ENCODE data around the gene ZBED3. TPM values are rescaled to one million over a fixed set of nuclear protein-coding genes. Genes with fewer than 3 reads are reported as not detected.

Gene ZBED3
- total RNA-seq, 1 experiment from 2014 or later = 7.8 TPM

- Histone ChIP-seq H3K18ac (ENCODE audit: insufficient read length, low read depth, low read length) (no peak overlapping the region), H3K9ac (ENCODE audit: extremely low read depth, insufficient read length, low read length) (no peak overlapping the region), H2BK120ac (ENCODE audit: low read depth, low read length, poor library complexity, severe bottlenecking) (no peak overlapping the region), H3K14ac (ENCODE audit: insufficient read depth, low read length) (no peak overlapping the region), H3K79me1 (ENCODE audit: insufficient read depth, low read depth, low read length, poor library complexity, severe bottlenecking) (no peaks in the 10 kb centered on the region), H2BK20ac (ENCODE audit: low read depth, low read length, poor library complexity, severe bottlenecking) (no peak overlapping the region), H3T11ph (ENCODE audit: low read length) (no peak overlapping the region), H3K79me2 (ENCODE audit: insufficient read depth, low read length) (no peaks in the 10 kb centered on the region), H3K4ac (ENCODE audit: low read depth, low read length) (no peak overlapping the region), H3K9me3 (ENCODE audit: control insufficient read depth, low read depth, low read length) (peaks cover 14% of the 10 kb centered on the region), H2BK5ac (ENCODE audit: insufficient read length, low read length) (no peak overlapping the region), H3K27me3 (ENCODE audit: insufficient read depth, low read length) (no peaks in the 10 kb centered on the region), H3K4me1 (ENCODE audit: insufficient read depth, low read length) (no peaks in the 10 kb centered on the region), H3K23ac (ENCODE audit: insufficient read length, low read depth, low read length) (no peak overlapping the region), H3K56ac (ENCODE audit: insufficient read length, low read depth, low read length) (no peak overlapping the region), H2AK5ac (ENCODE audit: insufficient read length, low read length) (no peak overlapping the region), H4K91ac (ENCODE audit: insufficient read length, low read depth, low read length) (no peak overlapping the region), H4K20me1 (ENCODE audit: control insufficient read depth, insufficient read depth, insufficient read length) (no peaks in the 10 kb centered on the region), H2BK15ac (ENCODE audit: low read depth, low read length) (no peak overlapping the region), H4K8ac (replicated peaks; ENCODE audit: insufficient read length, low read depth, low read length) (no peak overlapping the region), H3K23me2 (ENCODE audit: insufficient read length, low read depth, low read length, poor library complexity, severe bottlenecking) (peaks cover 7% of the 10 kb centered on the region), H3K4me2 (ENCODE audit: insufficient read depth, insufficient read length, low read length) (no peak overlapping the region), H2BK12ac (ENCODE audit: insufficient read length, low read depth, low read length) (no peak overlapping the region), H4K5ac (ENCODE audit: insufficient read length, low read depth, low read length) (no peak overlapping the region), H2AFZ (ENCODE audit: low read length) (no peak overlapping the region), H3K27ac (ENCODE audit: insufficient read length, low read depth, low read length) (no peak overlapping the region)
- Mint-ChIP-seq H3K9me3 (peaks cover 21% of the 10 kb centered on the region in 2 experiments), H3K36me3 (ENCODE audit: insufficient read depth in 1 of 3, low read depth in 3 of 3) (peaks cover 21 to 37% (median 35%) of the 10 kb centered on the region in 3 experiments), H3K4me3 (no peak overlapping the region), H3K4me1 (peaks cover 5 to 11% of the 10 kb centered on the region in 2 experiments; a peak in 3 of 4 replicates), H3K27ac (no peak overlapping the region), H3K27me3 (ENCODE audit: low read depth) (peaks cover 23% of the 10 kb centered on the region)
- TF ChIP-seq, protein P1, sequence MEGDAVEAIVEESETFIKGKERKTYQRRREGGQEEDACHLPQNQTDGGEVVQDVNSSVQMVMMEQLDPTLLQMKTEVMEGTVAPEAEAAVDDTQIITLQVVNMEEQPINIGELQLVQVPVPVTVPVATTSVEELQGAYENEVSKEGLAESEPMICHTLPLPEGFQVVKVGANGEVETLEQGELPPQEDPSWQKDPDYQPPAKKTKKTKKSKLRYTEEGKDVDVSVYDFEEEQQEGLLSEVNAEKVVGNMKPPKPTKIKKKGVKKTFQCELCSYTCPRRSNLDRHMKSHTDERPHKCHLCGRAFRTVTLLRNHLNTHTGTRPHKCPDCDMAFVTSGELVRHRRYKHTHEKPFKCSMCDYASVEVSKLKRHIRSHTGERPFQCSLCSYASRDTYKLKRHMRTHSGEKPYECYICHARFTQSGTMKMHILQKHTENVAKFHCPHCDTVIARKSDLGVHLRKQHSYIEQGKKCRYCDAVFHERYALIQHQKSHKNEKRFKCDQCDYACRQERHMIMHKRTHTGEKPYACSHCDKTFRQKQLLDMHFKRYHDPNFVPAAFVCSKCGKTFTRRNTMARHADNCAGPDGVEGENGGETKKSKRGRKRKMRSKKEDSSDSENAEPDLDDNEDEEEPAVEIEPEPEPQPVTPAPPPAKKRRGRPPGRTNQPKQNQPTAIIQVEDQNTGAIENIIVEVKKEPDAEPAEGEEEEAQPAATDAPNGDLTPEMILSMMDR (conservative IDR thresholded peaks at IDR 0.05) = no peak
- no peak for DNase-seq
- no CpG with 5 or more reads among the region's 5 CpGs for WGBS (ENCODE audit: extremely low coverage, insufficient read length, low lambda C conversion rate)
Measured at GRCh38 chr5:77033338-77033737, 53.7 kb downstream of the ZBED3 start.
